A204.1 (cell line): ENCODE results near the gene CDK5RAP2.
"Not testable (repeated sequence)": the region's sequence is repeated elsewhere in the genome, so short reads cannot be mapped to it uniquely, and the experiment has no call there.

ENCODE experiments used
- FAIRE-seq: peaks from 2 replicates; lab custom pipeline; 2012; peaks lifted over from hg19 to GRCh38; lab: Jason Lieb, UNC

Gene CDK5RAP2

DNA sequence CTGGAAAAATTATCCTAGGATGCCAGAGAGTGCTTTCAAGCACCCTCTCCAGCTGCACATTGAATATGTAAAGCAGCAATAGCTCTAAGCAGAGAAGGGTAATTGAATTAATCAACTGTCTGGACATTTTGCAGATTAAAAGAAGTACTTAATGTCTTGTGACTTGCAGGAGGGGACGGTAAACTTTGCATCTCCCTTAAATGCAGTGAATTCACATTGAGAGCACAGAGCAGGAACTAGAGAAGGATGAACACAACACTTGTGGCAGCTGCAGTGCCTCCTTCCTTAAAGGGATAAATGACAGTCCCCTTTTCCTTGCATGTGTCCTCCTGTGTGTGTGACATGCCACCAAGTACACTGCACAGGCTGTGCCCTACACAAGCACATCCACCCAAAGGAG, 7.4 kb upstream of the CDK5RAP2 start:
- no peak for FAIRE-seq

DNA sequence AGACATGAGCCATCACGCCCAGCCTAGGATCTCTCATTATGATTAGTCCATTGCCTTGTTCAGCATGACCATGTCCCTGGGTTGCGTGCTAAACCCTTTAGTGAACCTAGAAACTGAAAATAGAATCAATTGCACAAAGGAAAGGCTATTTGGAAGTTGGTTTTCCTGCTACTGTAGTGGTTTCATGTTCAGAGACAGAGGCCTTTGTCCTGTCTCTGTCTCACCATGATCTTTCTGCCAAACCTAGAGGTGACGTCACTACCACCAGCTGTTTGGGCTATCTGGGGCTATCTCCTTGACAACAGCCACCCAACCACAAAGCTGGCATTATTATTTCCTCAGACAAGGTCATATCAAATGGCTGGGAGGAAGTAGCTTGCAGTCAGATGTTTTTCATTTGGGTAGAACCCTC, 4.0 kb upstream of the CDK5RAP2 start:
- no peak for FAIRE-seq

DNA sequence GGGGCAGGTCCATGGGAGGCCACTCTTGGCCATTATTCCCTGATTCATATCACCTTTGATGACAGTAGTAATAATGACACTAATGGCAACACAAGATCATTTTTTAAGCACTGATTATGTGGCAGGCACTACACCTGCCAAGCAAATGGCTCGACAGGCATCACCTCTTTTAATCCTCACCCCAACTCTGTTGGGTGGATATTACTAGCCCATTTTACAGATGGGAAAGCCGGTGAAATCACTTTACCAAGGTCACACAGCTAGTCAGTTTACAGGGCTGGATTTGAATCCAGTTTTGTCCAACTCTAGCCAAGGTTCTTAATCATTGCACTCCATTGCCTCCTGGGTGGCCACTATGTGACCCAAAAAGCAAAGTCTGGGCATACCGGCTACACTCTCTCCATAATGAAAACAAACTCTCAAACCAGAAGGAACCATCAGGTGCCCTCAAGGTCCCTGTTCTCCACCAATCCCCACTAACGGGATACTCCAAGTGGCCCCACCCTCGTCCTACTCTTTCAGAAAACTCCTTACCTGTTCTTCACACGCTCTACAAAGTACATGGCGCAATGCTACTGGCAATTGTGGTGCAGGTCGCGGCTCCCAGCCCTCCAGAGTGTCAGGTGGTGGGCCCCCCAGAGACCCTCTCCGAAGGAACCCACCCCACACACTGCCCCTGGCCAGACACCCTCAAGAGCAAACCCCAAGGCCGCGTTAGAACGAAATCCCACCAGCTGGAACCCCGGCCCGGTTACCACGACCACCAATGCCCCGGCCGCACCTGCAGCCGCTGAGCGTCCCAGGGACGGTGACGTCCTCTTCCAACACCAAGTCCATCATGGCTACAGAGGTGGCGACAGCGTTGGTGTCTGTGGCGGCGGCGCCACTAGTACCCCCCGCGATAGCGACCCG, 572 bp downstream of the CDK5RAP2 start:
- no peak for FAIRE-seq

DNA sequence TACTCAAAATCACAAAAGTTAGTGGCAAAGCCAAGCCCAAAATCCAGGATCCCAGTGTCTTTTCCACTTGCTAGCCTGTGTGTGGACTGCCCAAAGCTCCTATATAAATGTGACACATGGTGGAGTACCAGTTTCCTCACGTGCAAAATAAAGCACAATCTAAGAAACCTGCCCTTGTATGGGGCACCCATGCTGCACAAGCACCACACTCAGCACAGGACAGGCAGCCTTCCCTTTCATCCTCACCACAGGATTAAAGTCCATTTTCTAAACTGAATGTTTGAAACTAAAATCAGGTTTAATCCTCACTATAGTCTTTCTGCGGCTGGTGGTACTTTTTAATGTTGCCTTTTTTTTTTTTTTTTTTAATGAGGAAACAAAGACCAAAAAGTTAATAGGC, 5.5 kb downstream of the CDK5RAP2 start:
- no peak for FAIRE-seq

DNA sequence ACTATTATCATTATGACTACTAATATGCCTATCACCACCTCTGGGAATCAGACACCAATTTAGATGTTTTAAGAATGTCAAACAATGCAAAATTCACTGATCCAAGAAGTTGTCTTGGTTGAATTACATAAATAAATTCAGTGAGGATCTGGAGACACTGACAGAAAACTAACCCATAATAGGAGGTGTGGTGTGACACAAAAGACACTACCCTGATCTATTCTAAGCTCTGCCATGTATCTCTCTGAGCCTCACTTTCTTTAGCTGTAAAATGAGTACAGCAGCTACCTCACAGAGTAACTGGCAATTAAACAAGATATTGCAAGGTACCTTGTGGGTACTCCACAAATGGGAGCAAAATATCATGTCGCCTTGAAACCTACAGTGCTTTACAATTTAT, 7.5 kb downstream of the CDK5RAP2 start:
- FAIRE-seq: no peak

DNA sequence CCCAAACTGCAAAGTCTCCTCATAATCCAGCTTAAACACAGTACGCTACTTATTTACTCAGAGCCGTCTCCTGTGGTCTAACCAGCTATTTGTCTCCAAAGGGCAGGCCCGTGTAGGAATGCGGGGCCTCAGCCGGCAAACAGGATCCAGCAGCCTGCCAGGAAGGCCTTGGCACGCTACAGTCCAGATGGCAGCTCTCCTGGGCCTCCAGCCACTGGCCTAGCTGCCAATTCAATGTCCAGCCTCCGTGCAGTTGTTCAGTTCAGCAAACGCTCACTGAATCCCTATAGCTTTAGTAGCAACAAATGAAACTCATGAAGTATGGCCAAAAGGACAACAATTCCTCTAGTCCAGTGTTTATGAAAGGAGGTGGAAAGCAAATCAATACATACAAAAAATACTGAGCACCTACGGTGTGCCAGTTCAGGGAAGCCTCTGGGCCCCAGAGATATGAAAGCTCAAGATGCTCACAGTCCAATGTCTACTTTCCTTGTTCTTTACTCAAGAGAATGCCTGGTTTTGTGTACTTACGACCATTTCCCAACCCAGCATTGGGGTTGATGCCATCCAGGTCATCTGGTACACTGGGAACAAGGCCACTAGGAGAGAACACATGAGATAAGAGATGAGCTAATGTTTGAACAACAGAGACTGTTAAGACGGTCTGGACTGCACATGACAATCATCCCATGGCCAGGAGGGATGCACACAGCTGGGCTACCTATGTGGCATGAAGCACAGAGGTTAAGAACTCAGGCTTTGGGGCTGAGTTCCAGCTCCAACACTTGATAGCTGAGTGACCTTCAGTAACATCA, 8.3 kb downstream of the CDK5RAP2 start:
- FAIRE-seq: no peak

DNA sequence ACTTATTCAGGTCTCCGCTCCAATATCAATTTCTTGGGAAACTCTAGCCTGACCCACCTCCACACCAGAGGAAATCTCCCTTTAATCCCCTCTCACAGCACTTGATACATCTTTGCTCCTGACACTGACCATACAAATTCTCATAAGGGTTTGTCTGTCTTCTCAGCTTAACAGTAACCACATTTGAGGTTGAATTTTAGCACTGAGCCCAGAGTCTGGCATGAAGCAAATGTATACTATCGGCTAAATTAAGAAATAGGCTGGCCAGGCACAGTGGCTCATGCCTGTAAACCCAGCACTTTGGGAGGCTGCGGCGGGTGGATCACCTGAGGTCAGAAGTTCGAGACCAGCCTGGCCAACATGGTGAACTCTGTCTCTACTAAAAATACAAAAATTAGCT, 9.7 kb downstream of the CDK5RAP2 start:
- FAIRE-seq: no peak

DNA sequence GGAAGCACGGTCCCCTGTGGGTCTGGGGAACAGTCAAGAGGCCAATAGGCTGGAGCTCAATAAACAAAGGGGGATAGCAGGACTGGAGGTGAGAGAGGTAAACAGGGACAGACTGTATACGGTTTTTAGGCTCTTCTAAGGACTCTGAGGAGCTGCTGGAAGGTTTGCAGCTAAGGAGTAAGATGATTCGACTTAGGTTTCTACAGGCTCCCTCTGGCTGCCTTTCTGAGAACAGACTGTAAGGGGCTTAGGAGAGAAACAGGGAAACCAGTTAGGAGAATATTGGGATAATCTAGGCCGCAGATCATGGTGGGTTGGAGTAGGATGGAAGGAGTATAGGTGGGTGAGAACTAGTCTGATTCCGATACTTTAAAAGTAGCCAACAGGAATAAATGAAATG, 10.4 kb downstream of the CDK5RAP2 start:
- FAIRE-seq: no peak

DNA sequence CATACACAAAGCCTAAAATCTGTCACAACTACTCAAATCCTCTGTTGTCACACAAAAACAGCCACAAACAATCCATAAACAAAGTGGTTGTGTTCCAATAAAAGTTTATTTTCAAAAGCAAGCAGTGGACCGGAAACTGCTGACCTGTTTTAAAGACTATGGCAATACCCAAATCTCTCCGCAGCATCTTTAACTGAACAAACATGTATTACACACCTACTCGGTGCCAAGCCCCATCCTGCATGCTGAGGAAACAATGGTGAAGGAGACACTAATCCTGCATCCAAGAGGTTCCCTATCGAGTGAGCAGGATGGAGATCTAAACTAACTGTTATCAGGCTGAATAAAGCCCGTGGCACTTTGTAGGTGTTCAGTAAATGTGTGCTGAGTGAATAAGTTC, 11.2 kb downstream of the CDK5RAP2 start:
- no peak for FAIRE-seq

DNA sequence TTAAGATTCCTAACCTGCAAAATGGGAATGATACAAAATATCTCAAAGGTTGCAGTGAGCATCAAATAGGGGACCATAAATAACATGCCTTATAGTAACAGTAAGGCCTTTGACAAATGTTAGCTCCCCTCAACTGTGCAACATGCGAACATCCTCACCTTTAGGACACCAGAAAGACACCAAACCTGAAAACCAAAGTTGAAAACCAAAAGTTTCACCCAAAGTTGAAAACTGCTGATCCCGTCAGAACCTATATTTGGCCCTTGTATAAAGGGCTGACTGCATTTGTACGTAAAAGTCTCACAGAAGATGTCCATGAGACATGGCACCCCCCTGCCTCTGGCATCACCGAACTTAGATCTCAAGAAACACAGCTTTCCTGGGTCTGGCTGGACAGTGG, 12.1 kb downstream of the CDK5RAP2 start:
- FAIRE-seq: no peak

DNA sequence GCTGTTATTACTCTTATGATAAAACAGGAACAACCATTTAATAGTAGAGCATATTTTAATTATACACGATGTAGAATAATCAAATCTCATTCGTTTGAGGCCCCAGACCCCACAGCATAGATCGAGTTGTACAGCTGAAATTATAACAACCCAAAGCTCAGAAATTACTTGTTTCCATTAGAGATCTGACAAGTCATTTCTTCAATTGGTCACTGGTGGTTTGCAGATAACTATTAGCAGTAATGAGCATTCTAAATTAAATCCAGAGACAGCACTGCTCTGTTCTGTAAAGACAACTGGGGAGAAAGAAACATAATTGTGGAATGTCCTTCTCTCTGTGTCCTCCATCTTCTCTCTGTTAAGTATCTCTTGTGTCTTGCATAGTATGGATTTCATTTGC, 12.9 kb downstream of the CDK5RAP2 start:
- FAIRE-seq: no peak

DNA sequence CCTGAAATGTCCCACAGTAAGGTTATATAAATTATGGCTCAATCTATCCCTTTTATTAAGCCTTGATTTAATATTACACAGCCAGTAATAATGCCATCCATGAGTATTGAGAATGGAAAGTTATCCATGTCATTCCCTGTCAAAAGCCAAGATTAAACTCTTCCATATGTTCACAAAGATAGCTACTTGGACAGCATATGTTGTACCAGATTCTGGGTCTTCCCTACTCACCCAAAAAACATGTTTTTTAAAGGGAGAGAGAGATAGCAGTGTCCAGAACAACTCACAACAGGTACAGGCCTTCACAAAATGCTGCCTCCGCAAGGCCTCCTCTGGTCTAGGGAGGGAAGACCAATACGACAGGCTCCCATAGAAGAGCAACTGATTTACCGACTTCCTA, 15.4 kb downstream of the CDK5RAP2 start:
- no peak for FAIRE-seq

DNA sequence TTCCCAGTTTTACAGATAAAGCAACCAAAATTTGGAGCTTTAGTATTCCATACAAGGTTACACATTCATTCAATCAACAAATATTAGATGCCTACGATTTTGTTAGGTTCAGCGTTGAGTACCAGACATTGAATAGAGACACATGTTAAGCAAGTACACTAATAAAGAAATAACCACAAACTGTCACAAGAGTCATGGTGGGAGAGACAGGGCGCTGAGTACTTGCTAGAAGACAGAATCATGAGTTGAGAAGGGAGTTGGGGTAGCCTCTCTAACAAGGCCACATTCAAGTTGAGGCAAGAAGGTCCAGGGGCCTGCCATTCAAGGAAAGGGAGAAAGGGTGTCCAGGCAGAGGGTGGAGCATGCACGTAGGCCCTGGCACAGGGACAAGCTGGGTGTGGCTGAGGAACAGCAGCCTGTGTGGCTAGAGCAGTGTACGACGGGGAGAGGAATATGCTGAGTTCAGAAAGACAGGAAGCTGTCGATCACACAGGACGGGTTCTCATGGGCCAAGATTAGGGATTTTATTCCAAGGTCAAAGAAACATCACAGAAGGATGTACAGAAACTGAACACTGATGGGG, 17.0 kb downstream of the CDK5RAP2 start:
- no peak for FAIRE-seq

DNA sequence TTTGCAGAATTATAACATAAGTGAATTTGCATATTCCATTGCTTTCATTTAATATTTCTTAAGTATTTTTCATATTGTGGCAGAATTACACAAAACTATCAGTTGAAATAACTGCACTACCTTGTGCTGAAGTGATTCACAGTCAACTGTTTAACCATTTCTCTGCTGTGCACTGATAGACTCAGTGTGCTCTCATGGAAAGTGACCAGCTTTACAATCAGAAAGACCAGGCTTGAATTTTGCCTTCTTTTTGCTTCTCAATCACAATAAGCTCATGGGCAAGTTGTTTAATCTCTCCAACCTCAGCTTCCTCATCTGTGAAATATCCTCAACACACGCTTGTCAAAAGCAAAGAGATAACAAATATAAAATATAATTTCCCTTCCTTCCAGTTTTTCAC, 18.3 kb downstream of the CDK5RAP2 start:
- no peak for FAIRE-seq

DNA sequence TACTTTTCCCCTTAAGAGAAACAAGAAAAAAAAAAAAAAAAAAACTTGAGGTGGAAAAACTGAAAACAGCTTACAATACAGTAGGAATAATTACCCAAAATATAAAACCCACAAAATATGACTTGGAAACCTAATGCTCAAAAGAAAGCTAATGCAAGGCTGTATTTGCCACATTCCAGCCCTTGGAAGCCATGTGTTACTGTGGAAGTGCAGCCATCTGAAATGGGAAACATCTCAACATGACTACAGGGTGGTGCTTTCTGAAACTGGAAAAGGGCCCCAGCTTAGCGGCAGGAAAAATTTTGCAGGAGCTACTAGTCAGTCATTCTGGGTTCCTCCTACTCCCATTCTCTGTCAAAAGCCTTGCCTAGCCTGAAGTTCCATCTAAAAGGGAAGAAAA, 20.4 kb downstream of the CDK5RAP2 start:
- no peak for FAIRE-seq

DNA sequence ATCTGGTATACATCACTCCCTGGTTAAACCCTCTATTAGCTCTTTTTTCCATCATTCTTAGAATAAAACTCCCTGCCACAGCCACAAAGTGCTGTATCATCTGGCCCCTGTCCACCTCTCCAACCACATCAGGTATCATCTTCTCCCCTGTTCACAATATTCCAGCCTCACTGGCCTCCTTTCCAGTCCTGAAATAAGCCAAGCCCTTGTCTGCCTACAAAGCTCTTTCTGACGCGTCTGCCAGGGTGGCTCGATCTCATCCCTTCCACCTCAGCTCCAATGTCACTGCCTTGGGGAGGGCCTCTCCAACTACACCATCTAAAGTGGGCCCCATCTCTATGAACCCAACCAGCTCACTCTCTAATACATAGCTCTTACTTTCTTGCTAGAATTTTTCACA, 21.5 kb downstream of the CDK5RAP2 start:
- FAIRE-seq: no peak

DNA sequence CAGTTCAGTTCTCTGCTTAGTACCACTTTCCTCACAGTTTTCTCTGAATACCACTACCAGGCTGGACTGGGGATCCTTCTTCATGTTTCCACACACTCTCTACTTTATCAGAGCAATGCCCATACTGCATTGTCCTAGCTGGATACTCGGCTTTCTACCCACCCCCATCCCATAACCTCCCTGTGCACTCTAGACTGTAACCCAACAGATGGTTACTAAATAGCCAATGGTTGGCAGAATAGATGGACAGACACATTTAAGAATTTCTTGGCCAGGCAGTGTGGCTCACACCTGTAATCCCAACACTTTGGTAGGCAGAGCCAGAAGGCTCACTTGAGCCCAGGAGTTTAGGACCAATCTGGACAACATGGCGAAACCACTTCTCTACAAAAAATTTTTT, 22.8 kb downstream of the CDK5RAP2 start:
- no peak for FAIRE-seq

DNA sequence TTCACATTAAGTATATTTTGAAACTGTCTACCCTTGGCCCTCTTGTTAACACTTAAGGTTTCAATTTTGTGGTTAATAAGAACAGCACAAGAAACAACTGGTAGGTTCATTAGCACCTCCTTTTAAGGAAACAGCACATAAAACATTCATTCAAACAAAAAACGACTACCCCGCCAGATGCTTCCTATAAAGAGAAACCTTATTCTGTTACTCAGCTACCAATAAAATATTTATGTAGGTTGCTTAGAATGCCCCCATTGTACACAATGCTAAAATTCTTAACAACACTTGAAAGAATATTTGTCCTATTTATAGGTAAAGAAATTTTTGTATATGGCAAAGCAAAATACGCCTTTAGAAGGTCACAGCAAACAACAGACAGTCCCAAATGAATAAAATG, 23.2 kb downstream of the CDK5RAP2 start:
- no peak for FAIRE-seq

DNA sequence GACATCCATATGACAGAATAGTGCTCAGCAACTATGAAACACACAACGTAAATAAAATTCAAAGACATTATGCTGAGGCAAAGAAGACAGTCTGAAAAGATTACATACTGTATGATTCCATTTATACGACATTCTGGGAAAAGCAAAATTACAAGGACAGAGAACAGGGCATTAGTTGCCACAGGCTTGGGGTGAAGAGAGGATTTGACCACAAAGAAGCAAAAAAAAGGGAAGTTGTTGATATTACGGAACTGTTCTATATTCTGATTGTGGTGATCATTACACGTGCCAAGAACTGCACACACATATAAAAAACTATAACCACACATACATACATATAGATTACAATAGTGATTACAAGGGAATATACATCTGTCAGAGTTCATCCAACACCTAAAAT, 24.1 kb downstream of the CDK5RAP2 start:
- FAIRE-seq: no peak

DNA sequence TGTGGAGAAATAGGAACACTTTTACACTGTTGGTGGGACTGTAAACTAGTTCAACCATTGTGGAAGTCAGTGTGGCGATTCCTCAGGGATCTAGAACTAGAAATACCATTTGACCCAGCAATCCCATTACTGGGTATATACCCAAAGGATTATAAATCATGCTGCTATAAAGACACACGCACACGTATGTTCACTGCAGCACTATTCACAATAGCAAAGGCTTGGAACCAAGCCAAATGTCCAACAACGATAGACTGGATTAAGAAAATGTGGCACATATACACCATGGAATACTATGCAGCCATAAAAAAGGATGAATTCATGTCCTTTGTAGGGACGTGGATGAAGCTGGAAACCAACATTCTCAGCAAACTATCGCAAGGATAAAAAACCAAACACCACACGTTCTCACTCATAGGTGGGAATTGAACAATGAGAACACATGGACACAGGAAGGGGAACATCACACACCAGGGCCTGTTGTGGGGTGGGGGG, 27.7 kb downstream of the CDK5RAP2 start:
- not testable (repeated sequence) for FAIRE-seq

DNA sequence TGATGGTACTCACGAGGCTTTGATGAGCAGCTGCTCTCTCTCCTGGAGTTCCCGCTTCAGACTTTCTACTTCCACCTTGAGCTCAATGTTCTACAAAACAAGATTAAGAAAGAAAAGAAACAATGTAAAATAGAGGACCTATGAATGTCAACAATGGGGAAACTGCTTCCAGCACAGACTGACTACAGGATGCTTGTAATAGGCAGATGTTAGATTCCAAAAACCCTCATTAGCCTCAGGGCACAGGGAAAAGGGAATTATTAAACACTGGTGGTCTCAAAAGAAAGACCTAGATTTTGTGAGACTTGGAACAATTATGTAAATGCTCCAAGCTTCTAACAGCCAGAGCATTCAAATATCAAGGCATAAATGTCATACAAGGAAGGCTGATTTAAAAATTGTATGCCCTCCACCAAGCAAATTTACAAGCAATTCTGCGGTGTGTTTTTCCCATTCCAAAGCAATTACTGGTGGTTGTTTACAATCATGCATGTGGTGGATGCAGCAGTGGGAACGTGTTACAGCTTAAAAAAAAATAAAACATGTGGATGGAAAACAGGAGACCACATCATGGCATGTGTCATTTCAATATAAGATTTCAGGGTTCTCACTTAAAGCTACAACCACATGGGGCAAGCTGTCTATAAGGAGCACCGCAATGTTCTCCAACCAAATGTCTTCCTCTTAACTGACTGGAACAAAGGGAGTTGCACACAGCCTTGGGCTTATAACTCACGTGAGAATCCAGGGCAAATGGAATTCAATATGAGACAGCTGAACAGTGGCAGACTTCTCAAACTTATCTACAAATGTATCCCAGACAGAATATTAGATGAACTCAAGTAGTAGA, 34.0 kb downstream of the CDK5RAP2 start:
- no peak for FAIRE-seq

DNA sequence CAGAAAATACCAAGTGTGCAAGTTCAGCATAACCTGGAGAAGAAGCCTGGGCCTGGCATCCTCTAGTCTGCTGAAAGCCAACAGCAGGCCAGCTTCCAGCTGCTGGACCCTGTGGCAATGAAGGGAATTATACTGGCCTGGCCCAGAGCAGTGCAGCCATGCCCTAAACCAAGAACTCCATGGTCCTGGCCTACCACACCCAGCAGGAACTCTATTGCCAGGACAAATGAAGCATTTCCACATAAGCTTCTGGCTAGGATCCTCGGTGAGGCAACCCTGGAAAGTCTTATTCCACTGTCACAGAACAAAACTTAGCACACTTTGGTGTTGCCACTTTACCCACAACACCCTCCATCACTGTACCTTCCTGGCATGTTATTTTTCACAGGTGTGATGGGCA, 35.5 kb downstream of the CDK5RAP2 start:
- no peak for FAIRE-seq
